ENCODE results near the gene USP25.
A peak's percentile ranks its signal among the peaks of the same experiment; 100 is the strongest.

Gene USP25

DNA sequence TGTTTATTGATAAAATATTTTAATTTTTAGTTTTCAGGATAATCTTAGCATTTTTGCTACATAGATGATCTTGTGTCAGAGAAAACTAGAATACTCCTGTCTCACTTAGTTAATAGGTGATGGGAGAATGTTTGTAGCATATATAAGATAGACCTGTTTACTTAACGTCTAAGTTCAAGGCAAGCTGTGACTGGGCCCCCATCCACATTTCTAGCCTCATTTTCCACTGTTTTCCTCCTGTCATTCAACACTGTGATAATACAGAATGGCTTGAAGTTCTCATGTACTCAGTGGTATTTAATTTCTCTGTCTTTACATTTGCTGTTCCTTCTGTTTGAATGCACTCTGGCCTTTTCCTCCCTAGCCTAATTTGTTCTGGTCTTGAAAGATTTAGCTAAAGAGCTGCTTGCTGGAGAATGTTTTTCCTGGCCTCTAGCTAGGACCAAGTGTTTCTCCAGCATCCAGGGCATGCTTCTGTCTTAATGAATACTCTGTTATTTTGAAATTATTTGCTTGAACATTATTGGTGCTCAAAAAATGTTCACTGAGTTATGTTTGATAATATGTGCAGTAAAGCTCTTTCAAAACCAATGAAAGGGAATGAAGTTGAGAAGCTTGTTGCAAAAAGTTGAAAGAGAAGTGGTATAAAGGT, 37.3 kb downstream of the USP25 start:
- no peak for DNase-seq

GRCh38 chr21:15768045-15768601, 38.3 kb downstream of the USP25 start:
- DNase-seq, result no peak

GRCh38 chr21:15768853-15769252, 39.1 kb downstream of the USP25 start:
- no peak for DNase-seq

DNA sequence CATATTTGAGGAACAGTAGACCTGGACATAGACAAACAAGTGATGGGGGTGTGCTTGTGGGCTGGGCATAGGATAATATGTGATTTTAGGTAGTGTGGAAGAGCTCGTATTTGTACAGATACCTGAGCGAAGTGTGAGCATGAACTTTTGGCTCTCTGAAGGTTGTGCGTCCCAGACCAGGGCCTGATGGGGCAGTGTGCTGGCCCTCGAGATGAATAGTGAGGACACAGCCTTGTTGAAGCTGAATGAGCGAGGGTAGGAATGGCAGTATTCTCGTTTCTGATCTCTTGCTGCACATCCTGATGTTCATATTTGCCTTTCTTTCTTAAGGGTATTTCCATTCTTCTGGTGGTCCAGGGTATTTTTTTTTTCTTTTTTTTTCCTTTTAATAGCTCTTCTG, 41.5 kb downstream of the USP25 start:
- DNase-seq, result no peak

GRCh38 chr21:15772654-15773053, 42.9 kb downstream of the USP25 start:
- no peak for DNase-seq

DNA sequence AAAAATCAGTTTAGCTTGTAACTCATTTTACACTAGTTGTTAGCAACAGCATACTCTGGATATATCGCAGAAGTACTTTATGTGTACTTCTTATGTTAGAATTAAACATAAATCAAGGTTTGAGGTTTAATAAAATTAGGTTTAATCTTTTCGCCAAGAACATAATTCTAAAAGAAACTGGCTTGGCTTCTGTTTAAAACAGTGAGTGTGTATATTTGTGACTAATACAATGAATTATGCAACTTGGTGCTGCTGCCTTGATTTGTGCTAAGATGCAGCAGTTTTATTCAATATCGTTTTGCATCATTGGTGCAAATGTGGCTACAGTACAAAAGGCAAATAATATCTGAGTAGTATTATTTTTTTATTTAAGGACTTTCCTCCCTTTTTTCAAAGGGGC, 44.8 kb downstream of the USP25 start:
- DNase-seq, result no peak

DNA sequence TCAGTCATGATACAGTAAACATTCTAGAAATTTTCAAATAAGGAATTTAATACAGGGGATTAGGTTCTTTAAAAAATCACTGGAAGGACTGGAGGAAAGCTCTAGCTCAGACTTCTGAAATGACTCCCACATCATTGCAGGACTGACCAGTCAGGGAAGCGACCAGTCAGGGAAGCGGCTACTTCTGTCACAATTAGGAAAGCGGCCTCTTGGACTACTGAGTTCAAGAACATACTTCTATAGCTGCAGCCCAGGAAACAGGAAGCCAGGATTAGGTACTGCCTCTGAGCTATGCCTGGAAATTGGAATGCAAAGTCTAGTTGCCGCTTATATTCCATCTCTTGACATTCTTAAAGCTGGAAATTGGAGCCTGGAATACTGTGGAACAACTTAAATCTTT, 45.5 kb downstream of the USP25 start:
- DNase-seq, result no peak

GRCh38 chr21:15775981-15776380, 46.2 kb downstream of the USP25 start:
- no peak for DNase-seq

DNA sequence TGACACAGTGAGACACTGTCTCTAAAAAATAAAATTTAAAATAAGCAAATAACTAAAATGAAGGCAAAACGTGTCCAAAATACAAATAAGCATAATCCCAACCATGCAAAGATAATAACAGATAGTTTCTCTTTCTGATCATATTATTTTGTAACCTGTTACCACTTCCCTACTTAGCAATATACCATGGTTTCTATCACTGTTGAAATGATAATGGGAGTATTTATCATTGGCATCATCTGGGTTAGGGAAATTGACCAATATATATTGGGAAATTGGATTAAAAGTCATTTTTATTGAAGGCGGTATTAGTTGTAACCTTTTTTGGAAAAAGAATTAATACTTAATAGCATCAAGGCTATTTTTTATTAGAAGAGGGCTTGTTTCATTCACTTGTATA, 47.0 kb downstream of the USP25 start:
- no peak for DNase-seq

- DNase-seq, result no peak
Observed at GRCh38 chr21:15781986-15782385, 52.2 kb downstream of the USP25 start.

- no peak for DNase-seq
Observed at GRCh38 chr21:15788847-15789523, 59.2 kb downstream of the USP25 start.

DNA sequence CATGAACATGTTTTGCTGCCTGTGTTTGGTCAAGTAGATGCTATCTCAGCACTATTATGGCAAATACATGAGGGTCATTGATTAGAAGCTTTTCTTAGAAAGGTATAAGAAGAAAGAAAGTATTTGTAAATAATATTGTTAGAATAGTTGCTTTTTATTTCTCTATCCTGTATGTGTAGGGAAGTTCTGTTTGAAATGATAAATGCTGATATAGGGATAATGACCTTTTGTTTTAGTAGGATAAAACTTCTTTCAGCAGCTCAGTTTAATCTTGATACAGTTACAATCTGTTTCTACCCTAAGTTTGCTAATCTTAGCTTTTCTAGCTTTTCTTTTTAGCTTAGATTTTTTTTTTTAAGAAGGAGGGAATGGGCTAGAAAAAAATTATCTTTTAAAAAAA, 63.3 kb downstream of the USP25 start:
- no peak for DNase-seq

DNA sequence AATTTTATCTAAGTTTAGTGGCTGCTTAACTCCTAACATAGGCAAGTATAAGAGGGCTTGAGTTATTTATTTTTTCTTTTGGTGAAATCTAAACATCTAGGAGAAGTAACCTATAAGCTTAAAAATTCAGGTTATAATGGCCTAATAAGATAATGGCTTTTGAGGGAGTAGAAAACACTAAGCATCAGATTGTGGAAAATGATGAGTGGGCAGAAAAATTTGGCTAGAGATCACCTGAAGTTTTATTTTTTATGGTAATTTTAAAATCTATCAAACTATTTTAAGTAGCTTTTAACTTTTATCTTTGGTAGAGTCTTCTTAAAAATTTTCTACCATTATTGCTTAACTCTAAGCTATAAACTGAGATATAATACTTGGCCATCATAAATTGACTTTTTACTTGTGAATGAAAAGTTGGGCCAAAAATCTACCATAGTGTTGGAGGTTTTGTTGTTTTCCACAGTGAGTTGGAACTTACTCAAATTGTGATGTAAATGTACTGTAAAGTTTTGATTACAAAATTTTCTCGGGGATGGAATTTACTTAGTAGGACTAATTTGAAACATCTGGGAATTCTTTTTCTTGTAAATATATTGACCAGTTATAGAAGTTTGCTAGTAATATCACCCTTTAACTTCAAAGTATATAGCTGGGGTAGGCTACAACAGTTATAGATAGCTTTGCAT, 63.9 kb downstream of the USP25 start:
- DNase-seq, result no peak

DNA sequence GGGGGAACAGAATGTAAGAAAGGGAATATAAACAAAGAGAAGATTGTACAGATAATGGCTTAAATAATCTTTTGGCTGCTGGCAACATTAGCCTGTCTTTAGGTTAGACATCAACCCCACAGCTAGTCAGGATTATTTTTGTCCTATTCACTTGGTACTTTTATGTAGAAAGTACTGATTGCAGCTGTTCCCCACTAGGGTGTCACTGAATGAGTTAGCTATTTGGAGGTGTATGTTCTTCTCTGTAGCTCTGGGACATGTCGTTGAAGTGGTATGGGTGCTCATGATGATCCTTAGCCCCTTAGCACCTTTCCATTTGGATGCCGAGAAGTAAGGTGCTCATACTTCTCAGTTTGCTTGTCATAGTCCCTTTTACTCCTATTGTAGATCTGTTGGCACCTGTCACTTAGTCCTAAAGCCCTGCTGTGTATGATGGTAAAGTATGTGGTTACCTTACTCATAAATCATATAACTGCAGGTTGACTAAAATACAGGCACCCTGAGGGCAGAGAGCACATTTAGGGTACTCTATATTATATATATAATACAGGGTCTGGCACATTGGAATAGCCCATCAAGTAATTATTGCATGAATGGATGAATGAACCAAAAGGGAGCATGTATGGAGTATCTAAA, 64.6 kb downstream of the USP25 start:
- DNase-seq, result no peak

GRCh38 chr21:15795533-15795932, 65.8 kb downstream of the USP25 start:
- DNase-seq, result peak; percentile 1

- DNase-seq, result no peak
Observed at GRCh38 chr21:15797577-15798363, 68.0 kb downstream of the USP25 start.

DNA sequence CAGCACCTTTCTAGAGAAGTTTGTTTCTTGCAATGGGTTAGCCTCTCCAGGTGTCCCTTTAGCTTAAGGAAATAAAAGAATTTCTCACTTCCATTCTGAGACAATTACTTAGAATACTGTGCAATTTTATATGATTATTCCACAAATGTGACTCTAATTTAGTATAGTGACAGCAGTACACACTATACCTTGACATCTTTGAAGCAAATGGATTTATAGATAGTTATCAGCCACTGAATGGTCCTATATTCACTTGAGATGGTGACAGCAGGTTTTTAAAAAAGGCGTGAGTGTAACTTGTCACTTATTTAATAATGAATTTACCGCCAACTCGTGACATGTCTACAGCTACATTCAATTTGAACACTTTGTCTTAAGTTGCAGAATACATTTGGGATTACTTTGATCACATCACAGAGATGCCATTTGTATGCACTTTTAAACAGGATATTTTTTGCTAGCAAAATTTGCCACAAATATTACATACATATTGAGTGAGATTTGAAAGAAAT, 71.6 kb downstream of the USP25 start:
- no peak for DNase-seq

- DNase-seq, result no peak
Observed at GRCh38 chr21:15804247-15805005, 74.6 kb downstream of the USP25 start.

- DNase-seq, result no peak
Observed at GRCh38 chr21:15809065-15809464, 79.3 kb downstream of the USP25 start.

- DNase-seq, result peak; percentile 1
Observed at GRCh38 chr21:15809818-15810217, 80.0 kb downstream of the USP25 start.

- DNase-seq, result no peak
Observed at GRCh38 chr21:15815285-15815684, 85.5 kb downstream of the USP25 start.

- no peak for DNase-seq
Observed at GRCh38 chr21:15820327-15820726, 90.5 kb downstream of the USP25 start.

Data from activated CD4-positive, alpha-beta T cell treated with anti-CD3 and anti-CD28 coated beads, Interleukin-10, Interleukin-2, amounts not matched to agents 100 ng/mL and 50 ng/mL, durations not matched to agents 16 hours and 8 hours (primary cell).